HCT116 (cell line): ENCODE measurements around the gene EIF2B2. TPM values are rescaled to one million over a fixed set of nuclear protein-coding genes. Genes with fewer than 3 reads are reported as not detected.

Experiments used
- ATAC-seq: fragments of 200-7000 bp; cut with Tn5 transposase; 2 replicates; pipeline ENCODE4 v1.9.1; 2020; ENCODE audit warnings: mild to moderate bottlenecking, moderate library complexity
- BruUV-seq: library from RNA; stranded (reverse); fragments of 400-500 nt; replicated peaks from 2 replicates; lab custom pipeline; 2021; lab: Mats Ljungman, UMichigan
- CTCF ChIA-PET: fragments of 300-600 bp; sonication (Branson Sonifier 250); formaldehyde crosslinking; loops from one replicate; lab custom pipeline; 2021; ENCODE audit warnings: antibody characterized with exemption; lab: Charles Lee
- POLR2A ChIA-PET: fragments of 300-600, 350-600 bp; sonication (Branson Sonifier 250); formaldehyde crosslinking; loops from one replicate; lab custom pipeline; 2021; ENCODE audit warnings: antibody characterized with exemption; lab: Charles Lee
- RAD21 ChIA-PET, 2 experiments: fragments of 300-600 bp; sonication (Branson Sonifier 250); formaldehyde crosslinking; loops; one replicate each; lab custom pipeline; 2023; ENCODE audit warnings: low total read pairs in 2 of 2; ENCODE audit not compliant: uncharacterized antibody in 2 of 2, unreplicated experiment in 2 of 2, low non-redundant PET in 1 of 2; lab: Charles Lee
- DNase-seq: peaks from one replicate; pipeline ENCODE4 v3.0.0-alpha.2; 2010; ENCODE audit warnings: low read depth, low spot score
- H2AFZ ChIP-seq: fragments of 200-600 bp; shearing (Covaris generic), sonication (generic); 2 replicates; pipeline ENCODE4 v1.6.1; 2017; ENCODE audit warnings: low read depth, mixed run types, mixed read lengths, antibody characterized with exemption, low read length; ENCODE audit not compliant: poor library complexity, severe bottlenecking
- H3K27ac ChIP-seq: 2 replicates; pipeline ENCODE4 v1.5.1; 2012; ENCODE audit warnings: low read depth, low read length
- H3K27me3 ChIP-seq: fragments of 200-600 bp; sonication (generic); 2 replicates; pipeline ENCODE4 v1.6.1; 2016; ENCODE audit warnings: mixed run types, low read length, mixed read lengths; ENCODE audit not compliant: insufficient read depth
- H3K36me3 ChIP-seq, 2 experiments: fragments of 200-500 bp in 1 of 2; fragments of 200-600 bp in 1 of 2; sonication (Bioruptor generic) in 1 of 2; sonication (generic) in 1 of 2; 2 replicates each; pipeline versions ENCODE4 v1.5.1 to v1.6.1; 2014 to 2016; ENCODE audit warnings: low read length in 2 of 2, inconsistent platforms in 1 of 2, mixed read lengths in 1 of 2, mixed run types in 1 of 2; ENCODE audit not compliant: insufficient read depth in 2 of 2, control insufficient read depth in 1 of 2
- H3K4me1 ChIP-seq, 2 experiments: fragments of 200-600 bp in 1 of 2; sonication (generic) in 1 of 2; 2 replicates each; pipeline versions ENCODE4 v1.5.1 to v1.6.1; 2012 to 2017; ENCODE audit warnings: low read length in 2 of 2, inconsistent platforms in 1 of 2, mild to moderate bottlenecking in 1 of 2, mixed read lengths in 1 of 2, mixed run types in 1 of 2, moderate library complexity in 1 of 2; ENCODE audit not compliant: insufficient read depth in 2 of 2, control insufficient read depth in 1 of 2
- H3K4me2 ChIP-seq: fragments of 200-600 bp; sonication (generic); 2 replicates; pipeline ENCODE4 v1.6.1; 2017; ENCODE audit warnings: mixed run types, low read length, mixed read lengths
- H3K4me3 ChIP-seq, 2 experiments: fragments of 200-600 bp in 1 of 2; sonication (generic) in 1 of 2; replicated peaks in 1 of 2; 2 replicates each; pipeline ENCODE4 v1.5.1; 2011 to 2016; ENCODE audit warnings: low read length in 2 of 2, control low read depth in 1 of 2, low read depth in 1 of 2, mild to moderate bottlenecking in 1 of 2, mixed read lengths in 1 of 2, mixed run types in 1 of 2
- H3K79me2 ChIP-seq: fragments of 200-600 bp; sonication (generic); 2 replicates; pipeline ENCODE4 v1.6.1; 2017; ENCODE audit warnings: mild to moderate bottlenecking, mixed run types, low read length, moderate library complexity, mixed read lengths; ENCODE audit not compliant: insufficient read depth
- H3K9ac ChIP-seq: fragments of 200-600 bp; sonication (generic); 2 replicates; pipeline ENCODE4 v1.6.1; 2016; ENCODE audit warnings: low read length, mixed read lengths
- H3K9me2 ChIP-seq: fragments of 200-600 bp; sonication (generic), shearing (Covaris generic); 2 replicates; pipeline ENCODE4 v1.6.1; 2017; ENCODE audit warnings: mixed run types, mild to moderate bottlenecking, moderate library complexity; ENCODE audit not compliant: insufficient read depth
- H3K9me3 ChIP-seq, 2 experiments: fragments of 200-500 bp in 1 of 2; fragments of 200-600 bp in 1 of 2; sonication (Bioruptor generic) in 1 of 2; sonication (generic) in 1 of 2; 2 replicates each; pipeline ENCODE4 v1.6.1; 2014 to 2017; ENCODE audit warnings: low read length in 2 of 2, mixed read lengths in 2 of 2, inconsistent platforms in 1 of 2, low read depth in 1 of 2, mild to moderate bottlenecking in 1 of 2, mixed run types in 1 of 2, moderate library complexity in 1 of 2; ENCODE audit not compliant: control insufficient read depth in 1 of 2, insufficient read depth in 1 of 2
- H4K20me1 ChIP-seq: fragments of 200-600 bp; sonication (generic), shearing (Covaris generic); 2 replicates; pipeline ENCODE4 v1.6.1; 2017; ENCODE audit warnings: mixed run types, mild to moderate bottlenecking, moderate library complexity; ENCODE audit not compliant: insufficient read depth
- ELF1 ChIP-seq: IDR thresholded peaks from 2 replicates; pipeline ENCODE4 v1.6.1; 2012; ENCODE audit warnings: low read depth, borderline replicate concordance
- FOSL1 ChIP-seq: IDR thresholded peaks from 2 replicates; pipeline ENCODE4 v1.6.1; 2012; ENCODE audit warnings: low read depth
- POLR2AphosphoS5 ChIP-seq: IDR thresholded peaks from 2 replicates; pipeline ENCODE4 v1.6.1; 2011; ENCODE audit warnings: mild to moderate bottlenecking, low read depth, low read length, moderate library complexity
- SP1 ChIP-seq: IDR thresholded peaks from 2 replicates; pipeline ENCODE4 v1.6.1; 2012; ENCODE audit warnings: low read depth
- SRF ChIP-seq: IDR thresholded peaks from 2 replicates; pipeline ENCODE4 v1.6.1; 2012; ENCODE audit warnings: low read depth
- intact Hi-C: fragments of 100-400 bp; cut with micrococcal nuclease; formaldehyde crosslinking; loops from 2 replicates; pipeline ENCODE4 v1.10.0; 2022
- total RNA-seq: library from RNA; stranded (reverse); gene quantifications from one replicate; pipeline ENCODE4 v1.2.1, GENCODE V29; 2021; ENCODE audit not compliant: unreplicated experiment
- TF ChIP-seq, protein P1 (sequence below): IDR thresholded peaks from 2 replicates; pipeline ENCODE4 v1.6.1; 2012; ENCODE audit warnings: low read depth
- TF ChIP-seq, protein P2 (sequence below): IDR thresholded peaks from 2 replicates; pipeline ENCODE4 v1.6.1; 2011; ENCODE audit warnings: mild to moderate bottlenecking, low read length, moderate library complexity; ENCODE audit not compliant: insufficient replicate concordance; ENCODE audit errors: extremely low read depth

EIF2B2 gene
- total RNA-seq, 1 experiment from 2014 or later = 54.8 TPM

DNA sequence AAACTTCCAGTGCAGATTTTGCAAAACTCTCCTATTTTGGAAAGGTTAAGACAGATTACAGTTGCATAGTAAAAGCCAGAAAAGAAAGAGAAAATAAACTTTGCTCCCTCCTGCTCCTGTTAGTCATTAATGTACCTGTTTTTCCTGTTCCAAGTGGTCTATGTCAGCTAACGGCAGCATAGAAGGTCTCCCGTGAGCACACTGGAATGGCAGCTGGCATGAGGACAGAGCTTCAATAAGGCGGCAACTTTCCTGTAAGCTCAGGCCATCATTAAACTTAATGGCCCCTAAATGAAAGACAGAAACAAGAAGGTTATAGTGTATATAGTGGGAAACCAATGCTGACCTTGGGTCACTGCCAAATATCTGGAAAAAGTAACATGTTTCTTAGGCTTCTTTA is 16.0 kb downstream of the EIF2B2 start:
- Histone ChIP-seq H3K9ac (no peak overlapping the region), H3K79me2 (no peaks in the 10 kb centered on the region), H3K4me3 (no peak overlapping the region), H3K27me3 (no peaks in the 10 kb centered on the region), H3K27ac (no peak overlapping the region), H3K36me3 (peaks cover 25 to 32% of the 10 kb centered on the region in 2 experiments), H4K20me1 (peaks cover 5% of the 10 kb centered on the region; the same call in 1 of the 2 replicates), H3K4me2 (no peak overlapping the region), H3K4me1 (no peaks in the 10 kb centered on the region), H2AFZ (no peak overlapping the region), H3K9me2 (no peaks in the 10 kb centered on the region), H3K9me3 (no peaks in the 10 kb centered on the region)
- ATAC-seq (no peak), DNase-seq (no peak)
- POLR2A ChIA-PET = no interaction called here
- RAD21 ChIA-PET = no interaction called here
- intact Hi-C loops = no loop called here
- BruUV-seq = no TSS peak
- TF ChIP-seq, protein P1, sequence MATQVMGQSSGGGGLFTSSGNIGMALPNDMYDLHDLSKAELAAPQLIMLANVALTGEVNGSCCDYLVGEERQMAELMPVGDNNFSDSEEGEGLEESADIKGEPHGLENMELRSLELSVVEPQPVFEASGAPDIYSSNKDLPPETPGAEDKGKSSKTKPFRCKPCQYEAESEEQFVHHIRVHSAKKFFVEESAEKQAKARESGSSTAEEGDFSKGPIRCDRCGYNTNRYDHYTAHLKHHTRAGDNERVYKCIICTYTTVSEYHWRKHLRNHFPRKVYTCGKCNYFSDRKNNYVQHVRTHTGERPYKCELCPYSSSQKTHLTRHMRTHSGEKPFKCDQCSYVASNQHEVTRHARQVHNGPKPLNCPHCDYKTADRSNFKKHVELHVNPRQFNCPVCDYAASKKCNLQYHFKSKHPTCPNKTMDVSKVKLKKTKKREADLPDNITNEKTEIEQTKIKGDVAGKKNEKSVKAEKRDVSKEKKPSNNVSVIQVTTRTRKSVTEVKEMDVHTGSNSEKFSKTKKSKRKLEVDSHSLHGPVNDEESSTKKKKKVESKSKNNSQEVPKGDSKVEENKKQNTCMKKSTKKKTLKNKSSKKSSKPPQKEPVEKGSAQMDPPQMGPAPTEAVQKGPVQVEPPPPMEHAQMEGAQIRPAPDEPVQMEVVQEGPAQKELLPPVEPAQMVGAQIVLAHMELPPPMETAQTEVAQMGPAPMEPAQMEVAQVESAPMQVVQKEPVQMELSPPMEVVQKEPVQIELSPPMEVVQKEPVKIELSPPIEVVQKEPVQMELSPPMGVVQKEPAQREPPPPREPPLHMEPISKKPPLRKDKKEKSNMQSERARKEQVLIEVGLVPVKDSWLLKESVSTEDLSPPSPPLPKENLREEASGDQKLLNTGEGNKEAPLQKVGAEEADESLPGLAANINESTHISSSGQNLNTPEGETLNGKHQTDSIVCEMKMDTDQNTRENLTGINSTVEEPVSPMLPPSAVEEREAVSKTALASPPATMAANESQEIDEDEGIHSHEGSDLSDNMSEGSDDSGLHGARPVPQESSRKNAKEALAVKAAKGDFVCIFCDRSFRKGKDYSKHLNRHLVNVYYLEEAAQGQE = no peak
- TF ChIP-seq SRF (no peak), POLR2AphosphoS5 (no peak), SP1 (no peak), ELF1 (no peak), FOSL1 (no peak)
- TF ChIP-seq, protein P2, sequence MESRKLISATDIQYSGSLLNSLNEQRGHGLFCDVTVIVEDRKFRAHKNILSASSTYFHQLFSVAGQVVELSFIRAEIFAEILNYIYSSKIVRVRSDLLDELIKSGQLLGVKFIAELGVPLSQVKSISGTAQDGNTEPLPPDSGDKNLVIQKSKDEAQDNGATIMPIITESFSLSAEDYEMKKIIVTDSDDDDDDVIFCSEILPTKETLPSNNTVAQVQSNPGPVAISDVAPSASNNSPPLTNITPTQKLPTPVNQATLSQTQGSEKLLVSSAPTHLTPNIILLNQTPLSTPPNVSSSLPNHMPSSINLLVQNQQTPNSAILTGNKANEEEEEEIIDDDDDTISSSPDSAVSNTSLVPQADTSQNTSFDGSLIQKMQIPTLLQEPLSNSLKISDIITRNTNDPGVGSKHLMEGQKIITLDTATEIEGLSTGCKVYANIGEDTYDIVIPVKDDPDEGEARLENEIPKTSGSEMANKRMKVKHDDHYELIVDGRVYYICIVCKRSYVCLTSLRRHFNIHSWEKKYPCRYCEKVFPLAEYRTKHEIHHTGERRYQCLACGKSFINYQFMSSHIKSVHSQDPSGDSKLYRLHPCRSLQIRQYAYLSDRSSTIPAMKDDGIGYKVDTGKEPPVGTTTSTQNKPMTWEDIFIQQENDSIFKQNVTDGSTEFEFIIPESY = no peak
- CTCF ChIA-PET = no interaction called here
